VCaP (cell line): ENCODE data around the gene SNTG2.

Experiments
- H3K27ac ChIP-seq: fragments of 450-650 bp; 2 replicates; pipeline ENCODE4 v1.5.1; 2017
- TF ChIP-seq, protein P1 (sequence below): fragments of 450-650 bp; conservative IDR thresholded peaks from 2 replicates; pipeline ENCODE4 v1.5.1; 2017; ENCODE audit warnings: mild to moderate bottlenecking, moderate library complexity

The SNTG2 gene

DNA sequence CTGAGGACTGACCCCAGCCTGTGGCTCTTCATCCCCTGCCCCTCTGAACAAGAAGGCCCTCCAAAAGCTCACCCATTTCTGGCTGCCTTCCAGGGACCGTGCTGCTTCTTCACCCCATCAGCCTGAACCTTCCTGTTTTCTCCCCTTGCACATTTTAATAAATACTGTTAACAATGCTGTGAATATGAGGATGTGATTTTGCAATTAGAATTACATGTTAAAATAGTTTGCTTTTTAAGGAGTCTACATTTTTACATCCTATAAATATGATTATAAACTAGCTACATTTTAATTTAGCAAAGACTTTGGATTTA lies 4.0 kb downstream of the SNTG2 start:
- TF ChIP-seq, protein P1, sequence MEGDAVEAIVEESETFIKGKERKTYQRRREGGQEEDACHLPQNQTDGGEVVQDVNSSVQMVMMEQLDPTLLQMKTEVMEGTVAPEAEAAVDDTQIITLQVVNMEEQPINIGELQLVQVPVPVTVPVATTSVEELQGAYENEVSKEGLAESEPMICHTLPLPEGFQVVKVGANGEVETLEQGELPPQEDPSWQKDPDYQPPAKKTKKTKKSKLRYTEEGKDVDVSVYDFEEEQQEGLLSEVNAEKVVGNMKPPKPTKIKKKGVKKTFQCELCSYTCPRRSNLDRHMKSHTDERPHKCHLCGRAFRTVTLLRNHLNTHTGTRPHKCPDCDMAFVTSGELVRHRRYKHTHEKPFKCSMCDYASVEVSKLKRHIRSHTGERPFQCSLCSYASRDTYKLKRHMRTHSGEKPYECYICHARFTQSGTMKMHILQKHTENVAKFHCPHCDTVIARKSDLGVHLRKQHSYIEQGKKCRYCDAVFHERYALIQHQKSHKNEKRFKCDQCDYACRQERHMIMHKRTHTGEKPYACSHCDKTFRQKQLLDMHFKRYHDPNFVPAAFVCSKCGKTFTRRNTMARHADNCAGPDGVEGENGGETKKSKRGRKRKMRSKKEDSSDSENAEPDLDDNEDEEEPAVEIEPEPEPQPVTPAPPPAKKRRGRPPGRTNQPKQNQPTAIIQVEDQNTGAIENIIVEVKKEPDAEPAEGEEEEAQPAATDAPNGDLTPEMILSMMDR = peak; percentile 38
- no peak overlapping the region for H3K27ac ChIP-seq

DNA sequence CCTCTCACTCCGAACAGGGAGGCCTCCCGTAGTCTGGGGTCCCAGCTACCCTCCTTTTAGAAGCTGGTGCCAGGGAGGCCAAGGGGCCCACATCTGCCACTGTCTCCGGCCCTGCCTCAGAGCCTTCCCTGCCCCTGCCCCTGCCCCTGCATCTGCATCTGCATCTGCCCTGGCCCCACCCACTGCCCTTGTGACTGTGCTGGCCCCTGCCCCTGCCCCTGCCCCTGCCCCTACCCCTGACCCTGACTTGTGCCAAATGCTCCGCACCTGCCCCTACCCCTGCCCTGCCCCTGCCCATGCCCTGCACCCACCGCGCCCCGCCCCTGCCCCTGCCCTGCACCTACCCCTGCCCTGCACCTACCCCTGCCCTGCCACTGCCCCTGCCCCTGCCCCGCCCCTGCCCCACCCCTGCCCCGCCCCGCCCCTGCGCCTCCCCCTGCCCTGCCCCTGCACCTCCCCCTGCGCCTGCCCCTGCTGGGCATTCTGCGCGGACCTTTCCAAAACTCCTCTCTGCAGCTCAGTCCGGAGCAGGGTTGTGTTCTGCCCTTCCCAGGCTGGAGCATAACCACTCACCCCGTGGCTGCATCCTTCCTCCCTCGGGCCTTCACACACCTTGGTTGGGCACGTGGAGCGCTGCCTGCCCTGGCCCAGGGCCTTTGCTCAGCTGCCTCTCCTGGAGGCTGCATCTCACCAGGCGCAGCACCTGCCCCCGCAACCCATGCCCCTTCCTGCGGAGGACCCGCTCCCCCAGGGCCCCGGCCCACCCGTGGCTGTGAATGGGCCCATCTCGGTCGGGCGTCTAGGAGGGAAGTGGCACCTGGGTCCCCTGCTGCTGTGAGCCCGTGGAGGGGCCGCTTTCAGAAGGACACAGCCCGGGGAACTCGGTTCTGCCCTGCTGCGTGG lies 5.4 kb downstream of the SNTG2 start:
- TF ChIP-seq, protein P1 = no peak
- H3K27ac ChIP-seq = no peak overlapping the region

DNA sequence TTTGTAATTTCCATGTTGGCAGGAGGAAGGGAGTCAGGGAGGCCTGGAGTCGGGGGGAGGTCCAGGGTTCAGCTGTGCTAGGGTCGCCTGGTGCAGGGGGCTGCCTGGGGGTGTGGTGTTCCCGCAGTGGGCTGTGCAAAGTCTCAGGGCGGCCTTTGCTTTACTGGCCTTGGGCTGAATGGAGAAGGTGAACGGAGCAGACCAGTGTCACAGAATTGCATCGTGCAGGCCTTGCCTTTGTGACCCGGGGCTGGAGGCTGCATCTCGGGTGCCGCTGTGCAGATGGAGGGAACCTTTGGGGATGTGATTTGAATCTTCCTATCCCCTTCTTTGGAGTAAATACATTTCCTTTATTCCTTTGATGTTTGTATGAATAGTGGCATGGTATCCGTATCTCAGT lies 8.8 kb downstream of the SNTG2 start:
- TF ChIP-seq, protein P1 = no peak

GRCh38 chr2:960061-960736 lies 9.6 kb downstream of the SNTG2 start:
- H3K27ac ChIP-seq = no peak overlapping the region
- TF ChIP-seq, protein P1 = no peak

More for the DNA sequence above, 8.8 kb downstream of the SNTG2 start:
- no peak overlapping the region for H3K27ac ChIP-seq

DNA sequence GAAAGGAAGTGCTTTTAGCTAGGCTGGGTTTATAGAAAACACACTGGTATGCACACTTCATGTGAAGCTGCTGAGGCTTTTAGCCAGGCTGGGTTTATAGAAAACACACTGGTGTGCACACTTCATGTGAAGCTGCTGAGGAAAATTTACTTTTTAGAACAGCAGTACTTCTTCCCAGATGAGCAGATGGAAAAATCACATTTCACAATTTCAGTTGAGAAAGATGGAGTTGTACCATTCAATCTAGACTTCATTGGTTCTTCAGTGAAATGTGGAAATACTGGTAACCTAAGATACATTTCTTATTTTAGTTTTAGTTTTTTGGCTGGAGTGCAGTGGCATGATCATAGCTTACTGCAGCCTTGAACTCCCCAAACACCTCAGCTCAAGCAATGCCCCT lies 11.1 kb downstream of the SNTG2 start:
- TF ChIP-seq, protein P1 = no peak
- peak overlapping the region; percentile 15; the same call in 1 of the 2 replicates for H3K27ac ChIP-seq

- TF ChIP-seq, protein P1 = no peak
- no peak overlapping the region for H3K27ac ChIP-seq
Observed at GRCh38 chr2:963876-964275, 13.2 kb downstream of the SNTG2 start.

DNA sequence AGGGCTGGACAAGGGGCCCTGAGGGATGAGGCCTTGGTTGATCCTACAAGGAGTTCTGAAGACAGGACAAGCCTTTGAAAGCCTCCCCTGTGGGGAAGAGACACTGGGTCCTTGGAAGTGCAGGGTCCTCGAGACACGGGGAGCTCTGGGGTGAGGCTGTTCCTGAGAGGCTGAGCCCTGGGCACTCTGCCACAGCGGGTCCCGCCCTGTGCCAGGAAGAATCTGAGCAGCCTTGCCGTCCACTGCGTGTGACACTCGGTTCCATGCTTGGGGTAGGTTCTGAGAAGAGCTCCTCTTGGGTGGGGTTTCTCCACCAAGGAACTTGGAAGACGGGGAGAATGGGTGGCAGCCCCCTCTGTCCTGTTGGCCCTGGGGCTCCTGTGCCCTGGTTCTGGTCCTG lies 13.9 kb downstream of the SNTG2 start:
- no peak overlapping the region for H3K27ac ChIP-seq
- TF ChIP-seq, protein P1 = no peak
